GM18505 (cell line): ENCODE measurements around the gene USP53.
A peak's percentile ranks its signal among the peaks of the same experiment; 100 is the strongest.
"Not testable (repeated sequence)": the region's sequence is repeated elsewhere in the genome, so short reads cannot be mapped to it uniquely, and the experiment has no call there.

ENCODE experiments used
- ATAC-seq: cut with Tn5 transposase; IDR thresholded peaks from one replicate; pipeline ENCODE4 v1.9.1; 2021; ENCODE audit not compliant: unreplicated experiment
- POLR2A ChIP-seq: IDR thresholded peaks from 4 replicates; pipeline ENCODE4 v1.6.1; 2011; ENCODE audit warnings: borderline replicate concordance; ENCODE audit not compliant: insufficient read depth, insufficient read length; ENCODE audit errors: extremely low read depth

The USP53 gene

GRCh38 chr4:119268466-119268865 lies 56.0 kb downstream of the USP53 start:
- no peak for ATAC-seq
- TF ChIP-seq POLR2A = no peak

GRCh38 chr4:119271361-119272085 lies 59.0 kb downstream of the USP53 start:
- TF ChIP-seq POLR2A = no peak
- no peak for ATAC-seq

- not testable (repeated sequence) for ATAC-seq
These were observed 67.0 kb downstream of the USP53 start for GRCh38 chr4:119279541-119279940.

GRCh38 chr4:119279945-119280344 lies 67.4 kb downstream of the USP53 start:
- not testable (repeated sequence) for ATAC-seq

- ATAC-seq = no peak
These were observed 68.9 kb downstream of the USP53 start for GRCh38 chr4:119281393-119281792.

GRCh38 chr4:119284876-119285780 lies 72.6 kb downstream of the USP53 start:
- peak; percentile 77 for ATAC-seq
- no peak for TF ChIP-seq POLR2A

More at GRCh38 chr4:119281393-119281792, 68.9 kb downstream of the USP53 start:
- no peak for TF ChIP-seq POLR2A

GRCh38 chr4:119286377-119287002 lies 74.0 kb downstream of the USP53 start:
- ATAC-seq = no peak
- no peak for TF ChIP-seq POLR2A

GRCh38 chr4:119289313-119289712 lies 76.8 kb downstream of the USP53 start:
- TF ChIP-seq POLR2A = no peak
- no peak for ATAC-seq

- no peak for ATAC-seq
- TF ChIP-seq POLR2A = no peak
These were observed 78.1 kb downstream of the USP53 start for GRCh38 chr4:119290598-119290997.

- ATAC-seq = no peak
- TF ChIP-seq POLR2A = no peak
These were observed 83.8 kb downstream of the USP53 start for GRCh38 chr4:119296356-119296755.

- no peak for TF ChIP-seq POLR2A
- ATAC-seq = no peak
These were observed 85.3 kb downstream of the USP53 start for GRCh38 chr4:119297795-119298194.

- no peak for TF ChIP-seq POLR2A
- no peak for ATAC-seq
These were observed 86.8 kb downstream of the USP53 start for GRCh38 chr4:119299260-119299671.

- no peak for TF ChIP-seq POLR2A
- peak; percentile 39 for ATAC-seq
These were observed 87.2 kb downstream of the USP53 start for GRCh38 chr4:119299741-119300100.
